HEK293 (cell line): ENCODE measurements around the gene DLK2.

ENCODE experiments used
- ZNF112 ChIP-seq: fragments of 450-650 bp; formaldehyde crosslinking; IDR thresholded peaks from 2 replicates; pipeline ENCODE4 v1.5.0; 2017; ENCODE audit warnings: missing biosample characterization, missing genetic modification characterization
- ZNF404 ChIP-seq: fragments of 450-650 bp; formaldehyde crosslinking; IDR thresholded peaks from 2 replicates; pipeline ENCODE4 v1.5.1; 2017; ENCODE audit warnings: missing biosample characterization, missing genetic modification characterization
- ZNF664 ChIP-seq: fragments of 450-650 bp; formaldehyde crosslinking; IDR thresholded peaks from 2 replicates; pipeline ENCODE4 v1.5.1; 2016; ENCODE audit warnings: missing biosample characterization, missing genetic modification characterization
- TF ChIP-seq, protein P1 (sequence below): fragments of 450-650 bp; formaldehyde crosslinking; IDR thresholded peaks from 2 replicates; pipeline ENCODE4 v1.5.1; 2016; ENCODE audit warnings: missing biosample characterization, missing genetic modification characterization
- TF ChIP-seq, protein P2 (sequence below): fragments of 450-650 bp; formaldehyde crosslinking; IDR thresholded peaks from 2 replicates; pipeline ENCODE4 v1.5.1; 2016; ENCODE audit warnings: missing biosample characterization, missing genetic modification characterization

DNA sequence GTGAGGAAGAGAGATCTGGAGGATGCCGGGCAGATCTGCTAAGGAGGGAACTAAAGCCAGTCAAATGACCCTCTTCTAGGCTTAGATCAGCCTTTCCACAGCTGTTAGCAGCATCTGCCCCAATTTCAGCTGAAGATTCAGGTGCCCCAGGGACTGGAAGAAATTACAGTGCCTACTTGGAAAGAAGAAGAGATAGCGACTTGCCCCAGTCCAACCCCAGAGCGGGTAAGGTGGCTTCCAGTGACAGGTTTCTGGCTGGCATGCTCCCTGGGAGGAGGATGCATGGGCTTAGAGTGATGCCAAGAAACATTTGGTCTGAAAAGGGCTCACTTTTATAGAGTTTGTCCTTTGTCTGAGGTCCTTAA lies 22.6 kb upstream of the DLK2 start:
- TF ChIP-seq, protein P1, sequence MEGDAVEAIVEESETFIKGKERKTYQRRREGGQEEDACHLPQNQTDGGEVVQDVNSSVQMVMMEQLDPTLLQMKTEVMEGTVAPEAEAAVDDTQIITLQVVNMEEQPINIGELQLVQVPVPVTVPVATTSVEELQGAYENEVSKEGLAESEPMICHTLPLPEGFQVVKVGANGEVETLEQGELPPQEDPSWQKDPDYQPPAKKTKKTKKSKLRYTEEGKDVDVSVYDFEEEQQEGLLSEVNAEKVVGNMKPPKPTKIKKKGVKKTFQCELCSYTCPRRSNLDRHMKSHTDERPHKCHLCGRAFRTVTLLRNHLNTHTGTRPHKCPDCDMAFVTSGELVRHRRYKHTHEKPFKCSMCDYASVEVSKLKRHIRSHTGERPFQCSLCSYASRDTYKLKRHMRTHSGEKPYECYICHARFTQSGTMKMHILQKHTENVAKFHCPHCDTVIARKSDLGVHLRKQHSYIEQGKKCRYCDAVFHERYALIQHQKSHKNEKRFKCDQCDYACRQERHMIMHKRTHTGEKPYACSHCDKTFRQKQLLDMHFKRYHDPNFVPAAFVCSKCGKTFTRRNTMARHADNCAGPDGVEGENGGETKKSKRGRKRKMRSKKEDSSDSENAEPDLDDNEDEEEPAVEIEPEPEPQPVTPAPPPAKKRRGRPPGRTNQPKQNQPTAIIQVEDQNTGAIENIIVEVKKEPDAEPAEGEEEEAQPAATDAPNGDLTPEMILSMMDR (tag by site-specific recombination): no peak
- no peak for TF ChIP-seq ZNF112 (tag by site-specific recombination)
- no peak for TF ChIP-seq ZNF664
- TF ChIP-seq ZNF404 (tag by site-specific recombination): no peak
- TF ChIP-seq, protein P2, sequence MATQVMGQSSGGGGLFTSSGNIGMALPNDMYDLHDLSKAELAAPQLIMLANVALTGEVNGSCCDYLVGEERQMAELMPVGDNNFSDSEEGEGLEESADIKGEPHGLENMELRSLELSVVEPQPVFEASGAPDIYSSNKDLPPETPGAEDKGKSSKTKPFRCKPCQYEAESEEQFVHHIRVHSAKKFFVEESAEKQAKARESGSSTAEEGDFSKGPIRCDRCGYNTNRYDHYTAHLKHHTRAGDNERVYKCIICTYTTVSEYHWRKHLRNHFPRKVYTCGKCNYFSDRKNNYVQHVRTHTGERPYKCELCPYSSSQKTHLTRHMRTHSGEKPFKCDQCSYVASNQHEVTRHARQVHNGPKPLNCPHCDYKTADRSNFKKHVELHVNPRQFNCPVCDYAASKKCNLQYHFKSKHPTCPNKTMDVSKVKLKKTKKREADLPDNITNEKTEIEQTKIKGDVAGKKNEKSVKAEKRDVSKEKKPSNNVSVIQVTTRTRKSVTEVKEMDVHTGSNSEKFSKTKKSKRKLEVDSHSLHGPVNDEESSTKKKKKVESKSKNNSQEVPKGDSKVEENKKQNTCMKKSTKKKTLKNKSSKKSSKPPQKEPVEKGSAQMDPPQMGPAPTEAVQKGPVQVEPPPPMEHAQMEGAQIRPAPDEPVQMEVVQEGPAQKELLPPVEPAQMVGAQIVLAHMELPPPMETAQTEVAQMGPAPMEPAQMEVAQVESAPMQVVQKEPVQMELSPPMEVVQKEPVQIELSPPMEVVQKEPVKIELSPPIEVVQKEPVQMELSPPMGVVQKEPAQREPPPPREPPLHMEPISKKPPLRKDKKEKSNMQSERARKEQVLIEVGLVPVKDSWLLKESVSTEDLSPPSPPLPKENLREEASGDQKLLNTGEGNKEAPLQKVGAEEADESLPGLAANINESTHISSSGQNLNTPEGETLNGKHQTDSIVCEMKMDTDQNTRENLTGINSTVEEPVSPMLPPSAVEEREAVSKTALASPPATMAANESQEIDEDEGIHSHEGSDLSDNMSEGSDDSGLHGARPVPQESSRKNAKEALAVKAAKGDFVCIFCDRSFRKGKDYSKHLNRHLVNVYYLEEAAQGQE: no peak
